Measurements from ENCODE around the gene USP36.
"Not testable (repeated sequence)": the region's sequence is repeated elsewhere in the genome, so short reads cannot be mapped to it uniquely, and the experiment has no call there.

USP36 gene

DNA sequence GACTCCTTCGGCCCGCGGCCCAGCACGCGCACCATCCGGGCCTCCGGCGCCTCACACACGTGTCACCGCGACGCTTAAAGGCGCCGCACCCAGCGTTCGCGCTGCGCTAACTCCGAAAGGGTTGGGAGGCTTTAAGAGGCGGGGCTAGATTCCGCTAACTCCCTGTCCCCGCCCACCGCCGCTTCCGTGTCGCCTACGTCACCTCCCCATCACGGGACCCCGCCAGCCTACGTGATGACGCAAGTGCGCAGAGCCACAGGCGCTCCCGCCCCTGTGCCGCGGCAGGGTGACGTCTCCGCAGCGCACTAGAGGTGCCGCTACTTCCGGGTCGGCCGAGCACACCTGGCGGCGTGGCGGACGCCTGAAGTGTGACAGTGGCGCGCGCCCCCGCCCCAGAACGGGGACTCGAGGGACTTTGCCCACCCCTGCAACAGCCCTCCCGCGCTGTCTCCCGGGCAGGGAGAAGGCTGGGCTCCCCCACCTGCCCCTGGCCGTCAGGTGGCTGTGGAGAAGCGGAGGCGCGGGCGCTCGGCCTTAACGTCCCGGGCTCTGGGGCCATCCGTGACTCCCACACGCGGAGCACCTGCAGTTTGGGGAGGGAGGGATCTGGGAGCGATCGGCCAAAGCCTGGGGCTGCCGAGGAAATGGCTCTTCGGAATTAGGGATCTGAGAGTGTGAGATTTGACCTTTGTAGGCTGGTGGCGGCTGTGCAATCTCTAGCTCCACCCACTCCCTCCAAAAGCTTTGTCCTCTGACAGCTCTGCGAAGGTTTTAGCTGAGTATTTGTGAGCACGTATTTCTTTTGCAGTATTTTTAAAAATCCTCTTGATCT is at the start of gene USP36:
Gene USP36, minus strand, starts transcription at position 35 of the 832 bp plus-strand sequence. CDS start 4,451 bp downstream, outside the sequence.
- Histone ChIP-seq H3K27me3 (ENCODE audit: control insufficient read depth, insufficient read depth, low read length) (no peaks in the 10 kb centered on the region), H3K9ac (ENCODE audit: low read depth, low read length) (peak within 1 kb of the TSS; percentile 88), H3K36me3 (ENCODE audit: control insufficient read depth, insufficient read depth, low read length) (peaks cover 18% of the 10 kb centered on the region), H3K9me3 (ENCODE audit: control insufficient read depth, insufficient read depth, low read length) (no peaks in the 10 kb centered on the region), H3K4me1 (ENCODE audit: control insufficient read depth, insufficient read depth, low read length) (peaks cover 2% of the 10 kb centered on the region), H3K4me3 (ENCODE audit: low read depth, low read length) (peak within 1 kb of the TSS; percentile 96)

- H3K9me3 ChIP-seq (ENCODE audit: control insufficient read depth, insufficient read depth, low read length); H3K36me3 ChIP-seq (ENCODE audit: control insufficient read depth, insufficient read depth, low read length); H3K4me1 ChIP-seq (ENCODE audit: control insufficient read depth, insufficient read depth, low read length); H3K9ac ChIP-seq (ENCODE audit: low read depth, low read length); H3K4me3 ChIP-seq (ENCODE audit: low read depth, low read length); H3K27me3 ChIP-seq (ENCODE audit: control insufficient read depth, insufficient read depth, low read length): not testable (repeated sequence)
Measured at GRCh38 chr17:78890096-78890495, 49.5 kb upstream of the USP36 start.

GRCh38 chr17:78889531-78889930 is 48.9 kb upstream of the USP36 start:
- H3K9me3 ChIP-seq (ENCODE audit: control insufficient read depth, insufficient read depth, low read length): no peaks in the 10 kb centered on the region
- no peaks in the 10 kb centered on the region for H3K36me3 ChIP-seq (ENCODE audit: control insufficient read depth, insufficient read depth, low read length)
- no peaks in the 10 kb centered on the region for H3K27me3 ChIP-seq (ENCODE audit: control insufficient read depth, insufficient read depth, low read length)
- no peaks in the 10 kb centered on the region for H3K4me1 ChIP-seq (ENCODE audit: control insufficient read depth, insufficient read depth, low read length)
- no peak overlapping the region for H3K4me3 ChIP-seq (ENCODE audit: low read depth, low read length)
- H3K9ac ChIP-seq (ENCODE audit: low read depth, low read length): no peak overlapping the region

GRCh38 chr17:78888941-78889518 is 48.4 kb upstream of the USP36 start:
- Histone ChIP-seq H3K9me3 (ENCODE audit: control insufficient read depth, insufficient read depth, low read length) (no peaks in the 10 kb centered on the region), H3K4me1 (ENCODE audit: control insufficient read depth, insufficient read depth, low read length) (peaks cover under 1% of the 10 kb centered on the region), H3K36me3 (ENCODE audit: control insufficient read depth, insufficient read depth, low read length) (no peaks in the 10 kb centered on the region), H3K27me3 (ENCODE audit: control insufficient read depth, insufficient read depth, low read length) (no peaks in the 10 kb centered on the region), H3K9ac (ENCODE audit: low read depth, low read length) (no peak overlapping the region), H3K4me3 (ENCODE audit: low read depth, low read length) (no peak overlapping the region)

- H3K4me1 ChIP-seq (ENCODE audit: control insufficient read depth, insufficient read depth, low read length): peaks cover 4% of the 10 kb centered on the region
- H3K36me3 ChIP-seq (ENCODE audit: control insufficient read depth, insufficient read depth, low read length): no peaks in the 10 kb centered on the region
- H3K27me3 ChIP-seq (ENCODE audit: control insufficient read depth, insufficient read depth, low read length): no peaks in the 10 kb centered on the region
- H3K4me3 ChIP-seq (ENCODE audit: low read depth, low read length): no peak overlapping the region
- no peak overlapping the region for H3K9ac ChIP-seq (ENCODE audit: low read depth, low read length)
- H3K9me3 ChIP-seq (ENCODE audit: control insufficient read depth, insufficient read depth, low read length): no peaks in the 10 kb centered on the region
Measured at GRCh38 chr17:78886954-78887353, 46.3 kb upstream of the USP36 start.

- H3K36me3 ChIP-seq (ENCODE audit: control insufficient read depth, insufficient read depth, low read length): no peaks in the 10 kb centered on the region
- peaks cover 4% of the 10 kb centered on the region for H3K4me1 ChIP-seq (ENCODE audit: control insufficient read depth, insufficient read depth, low read length)
- H3K9ac ChIP-seq (ENCODE audit: low read depth, low read length): no peak overlapping the region
Measured at GRCh38 chr17:78885956-78886355, 45.3 kb upstream of the USP36 start.

DNA sequence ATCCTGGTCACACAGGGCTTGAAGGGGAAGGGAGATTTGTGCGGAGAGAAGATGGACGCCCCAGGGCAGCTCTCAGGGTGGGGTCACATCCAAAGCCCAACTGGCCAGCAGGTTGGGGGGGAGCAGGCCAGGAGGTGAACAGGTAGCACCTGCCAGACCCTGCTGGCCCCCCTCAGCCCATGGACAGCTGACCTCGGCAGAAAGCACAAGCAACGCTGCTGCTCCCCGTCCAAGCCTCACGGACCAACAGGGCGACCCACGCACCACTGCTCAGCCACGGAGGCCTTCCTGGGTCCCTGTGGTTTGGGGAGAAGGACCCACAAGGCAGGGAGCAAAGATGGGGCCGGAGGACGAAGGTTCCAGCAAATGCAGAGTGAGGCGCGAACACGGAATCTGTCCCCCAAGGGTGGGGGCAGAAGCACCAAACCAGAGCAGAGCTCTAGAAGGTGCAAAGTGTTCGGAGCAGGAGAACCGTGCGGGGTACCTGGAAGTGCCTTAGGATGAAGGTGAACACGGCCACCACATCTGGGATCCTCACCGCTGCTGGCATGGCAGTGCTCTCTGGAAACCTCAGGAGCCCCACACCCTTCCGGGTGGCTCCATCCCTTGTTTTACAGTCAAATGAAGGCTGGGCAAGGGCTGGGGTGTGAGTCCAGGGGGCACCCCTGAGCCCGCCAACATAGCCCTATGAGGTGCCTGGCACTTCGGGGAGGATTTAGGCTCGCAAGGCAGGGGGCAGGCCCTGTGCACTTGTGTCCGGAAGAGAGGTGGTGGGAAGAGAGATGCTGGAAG is 44.5 kb upstream of the USP36 start:
- H3K4me3 ChIP-seq (ENCODE audit: low read depth, low read length): no peak overlapping the region
- H3K27me3 ChIP-seq (ENCODE audit: control insufficient read depth, insufficient read depth, low read length): no peaks in the 10 kb centered on the region
- H3K36me3 ChIP-seq (ENCODE audit: control insufficient read depth, insufficient read depth, low read length): no peaks in the 10 kb centered on the region
- no peaks in the 10 kb centered on the region for H3K9me3 ChIP-seq (ENCODE audit: control insufficient read depth, insufficient read depth, low read length)
- H3K4me1 ChIP-seq (ENCODE audit: control insufficient read depth, insufficient read depth, low read length): peaks cover 4% of the 10 kb centered on the region
- no peak overlapping the region for H3K9ac ChIP-seq (ENCODE audit: low read depth, low read length)

More at GRCh38 chr17:78885956-78886355, 45.3 kb upstream of the USP36 start:
- Histone ChIP-seq H3K4me3 (ENCODE audit: low read depth, low read length) (no peak overlapping the region), H3K27me3 (ENCODE audit: control insufficient read depth, insufficient read depth, low read length) (no peaks in the 10 kb centered on the region), H3K9me3 (ENCODE audit: control insufficient read depth, insufficient read depth, low read length) (no peaks in the 10 kb centered on the region)

DNA sequence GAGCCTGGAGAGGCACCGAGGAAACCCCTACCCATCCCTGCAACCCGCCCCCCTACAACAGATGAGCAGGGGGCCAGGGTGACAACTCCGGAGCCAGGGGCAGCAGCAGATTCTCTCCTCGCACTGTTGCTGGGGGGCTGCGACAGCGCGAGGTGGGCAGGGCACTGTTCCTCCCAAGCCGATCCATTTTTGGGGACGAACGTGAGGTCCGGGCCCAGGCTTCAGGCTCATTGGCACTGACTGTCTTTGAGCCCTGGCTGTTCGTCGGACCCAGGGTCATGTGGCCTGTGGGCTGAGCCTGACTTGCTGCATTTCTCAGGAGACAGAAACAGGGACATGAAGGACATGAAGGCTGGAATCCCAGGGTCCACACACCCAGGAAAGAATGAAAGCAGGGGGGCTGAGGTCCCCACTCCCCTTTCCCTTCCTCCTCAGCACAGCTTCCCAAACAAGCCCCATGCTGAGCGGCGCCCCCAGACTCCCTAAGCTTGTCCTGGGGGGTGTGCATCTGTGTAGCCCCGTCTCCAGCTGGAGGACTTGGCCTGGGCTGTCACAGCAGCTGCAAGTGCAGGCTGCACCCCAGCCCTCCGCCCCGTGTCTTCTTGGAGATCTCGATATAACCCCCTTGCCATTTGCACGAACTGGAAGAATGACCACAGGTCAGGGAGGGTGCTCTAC is 43.7 kb upstream of the USP36 start:
- Histone ChIP-seq H3K4me3 (ENCODE audit: low read depth, low read length) (no peak overlapping the region), H3K27me3 (ENCODE audit: control insufficient read depth, insufficient read depth, low read length) (no peaks in the 10 kb centered on the region), H3K9ac (ENCODE audit: low read depth, low read length) (peak overlapping the region; percentile 54), H3K9me3 (ENCODE audit: control insufficient read depth, insufficient read depth, low read length) (no peaks in the 10 kb centered on the region), H3K36me3 (ENCODE audit: control insufficient read depth, insufficient read depth, low read length) (peaks cover 3% of the 10 kb centered on the region), H3K4me1 (ENCODE audit: control insufficient read depth, insufficient read depth, low read length) (peaks cover 4% of the 10 kb centered on the region)

- peaks cover 4% of the 10 kb centered on the region for H3K4me1 ChIP-seq (ENCODE audit: control insufficient read depth, insufficient read depth, low read length)
- H3K9me3 ChIP-seq (ENCODE audit: control insufficient read depth, insufficient read depth, low read length): no peaks in the 10 kb centered on the region
- no peak overlapping the region for H3K4me3 ChIP-seq (ENCODE audit: low read depth, low read length)
- no peaks in the 10 kb centered on the region for H3K27me3 ChIP-seq (ENCODE audit: control insufficient read depth, insufficient read depth, low read length)
- peak overlapping the region; percentile 54 for H3K9ac ChIP-seq (ENCODE audit: low read depth, low read length)
- H3K36me3 ChIP-seq (ENCODE audit: control insufficient read depth, insufficient read depth, low read length): peaks cover 3% of the 10 kb centered on the region
Measured at GRCh38 chr17:78883533-78884131, 43.0 kb upstream of the USP36 start.

- no peaks in the 10 kb centered on the region for H3K27me3 ChIP-seq (ENCODE audit: control insufficient read depth, insufficient read depth, low read length)
- no peaks in the 10 kb centered on the region for H3K9me3 ChIP-seq (ENCODE audit: control insufficient read depth, insufficient read depth, low read length)
- H3K4me3 ChIP-seq (ENCODE audit: low read depth, low read length): no peak overlapping the region
- no peak overlapping the region for H3K9ac ChIP-seq (ENCODE audit: low read depth, low read length)
- peaks cover 4% of the 10 kb centered on the region for H3K4me1 ChIP-seq (ENCODE audit: control insufficient read depth, insufficient read depth, low read length)
- peaks cover 3% of the 10 kb centered on the region for H3K36me3 ChIP-seq (ENCODE audit: control insufficient read depth, insufficient read depth, low read length)
Measured at GRCh38 chr17:78883089-78883532, 42.5 kb upstream of the USP36 start.

- H3K36me3 ChIP-seq (ENCODE audit: control insufficient read depth, insufficient read depth, low read length): peaks cover 3% of the 10 kb centered on the region
- H3K4me3 ChIP-seq (ENCODE audit: low read depth, low read length): no peak overlapping the region
- H3K9ac ChIP-seq (ENCODE audit: low read depth, low read length): no peak overlapping the region
- H3K9me3 ChIP-seq (ENCODE audit: control insufficient read depth, insufficient read depth, low read length): no peaks in the 10 kb centered on the region
- H3K27me3 ChIP-seq (ENCODE audit: control insufficient read depth, insufficient read depth, low read length): no peaks in the 10 kb centered on the region
- peaks cover 4% of the 10 kb centered on the region for H3K4me1 ChIP-seq (ENCODE audit: control insufficient read depth, insufficient read depth, low read length)
Measured at GRCh38 chr17:78882540-78883088, 42.0 kb upstream of the USP36 start.
